GM21381 (cell line): ENCODE measurements around the gene FAM171A1.
"Not testable (repeated sequence)": the region's sequence is repeated elsewhere in the genome, so short reads cannot be mapped to it uniquely, and the experiment has no call there.

ENCODE experiments used
- ATAC-seq: cut with Tn5 transposase; IDR thresholded peaks from one replicate; pipeline ENCODE4 v1.9.1; 2021; ENCODE audit warnings: mild to moderate bottlenecking, moderate library complexity; ENCODE audit not compliant: unreplicated experiment

FAM171A1 gene

DNA sequence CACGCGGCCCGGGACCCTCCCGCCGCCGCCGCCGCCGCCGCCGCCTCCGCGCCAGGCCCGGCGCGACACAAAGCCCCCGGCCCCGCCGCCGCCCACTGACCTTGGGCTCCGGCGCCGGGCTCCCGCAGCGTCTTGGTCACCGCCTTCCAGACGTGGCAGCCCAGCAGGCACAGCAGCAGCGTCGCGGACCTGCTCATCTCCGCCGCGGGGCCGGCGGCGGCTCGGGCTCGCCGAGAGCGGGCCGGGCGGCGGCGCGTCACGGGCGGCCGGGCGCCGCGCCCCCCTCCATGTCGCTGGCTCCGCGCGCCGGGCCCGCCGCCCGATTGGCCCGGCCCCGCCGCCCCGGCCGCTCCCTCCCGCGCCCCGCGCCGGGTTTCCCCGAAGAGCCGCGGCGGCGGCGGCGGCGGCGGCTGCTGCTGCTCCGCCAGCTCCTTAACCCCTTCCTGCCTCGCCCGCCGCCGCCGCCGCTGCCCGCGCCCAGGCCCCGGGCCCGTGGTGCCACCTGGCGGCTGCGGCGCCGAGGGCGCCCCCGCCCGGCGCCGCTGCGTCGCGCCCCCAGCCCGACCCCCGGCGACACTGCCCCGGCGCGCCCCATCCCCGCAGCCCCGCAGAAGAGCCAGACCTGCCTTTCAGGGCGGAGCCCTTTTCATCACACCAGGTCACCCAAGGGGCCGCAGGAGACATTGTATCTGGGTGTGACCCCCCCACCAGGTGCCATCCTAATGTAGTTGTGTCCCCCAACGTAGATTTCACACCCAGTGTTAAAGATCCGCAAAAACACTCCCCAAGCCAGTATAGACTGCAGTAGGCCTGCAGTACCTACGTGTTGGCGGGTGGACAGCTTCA, at the start of gene FAM171A1:
FAM171A1 (minus strand) TSS at position 434 of the 846 bp plus-strand sequence; CDS start at position 197, 237 bp downstream.
- ATAC-seq: peak; percentile 54

DNA sequence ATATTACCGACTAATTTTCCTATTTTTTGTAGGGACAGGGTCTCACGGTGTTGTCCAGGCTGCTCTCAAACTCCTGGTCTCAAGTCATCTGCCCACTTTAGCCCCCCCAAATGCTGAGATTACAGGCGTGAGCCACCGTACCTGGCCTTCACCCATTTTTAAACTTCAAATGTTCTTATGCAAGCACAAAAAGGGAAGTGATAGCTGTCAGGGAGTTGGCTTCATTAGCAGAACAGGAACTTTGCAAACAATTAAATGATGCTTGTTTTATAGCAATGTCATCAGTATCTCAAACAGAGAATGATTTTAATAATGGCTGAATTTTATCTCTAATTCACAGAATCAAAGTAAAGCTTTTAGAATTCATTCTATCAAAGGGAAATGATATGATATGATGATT, 49.8 kb upstream of the FAM171A1 start:
- ATAC-seq: no peak

DNA sequence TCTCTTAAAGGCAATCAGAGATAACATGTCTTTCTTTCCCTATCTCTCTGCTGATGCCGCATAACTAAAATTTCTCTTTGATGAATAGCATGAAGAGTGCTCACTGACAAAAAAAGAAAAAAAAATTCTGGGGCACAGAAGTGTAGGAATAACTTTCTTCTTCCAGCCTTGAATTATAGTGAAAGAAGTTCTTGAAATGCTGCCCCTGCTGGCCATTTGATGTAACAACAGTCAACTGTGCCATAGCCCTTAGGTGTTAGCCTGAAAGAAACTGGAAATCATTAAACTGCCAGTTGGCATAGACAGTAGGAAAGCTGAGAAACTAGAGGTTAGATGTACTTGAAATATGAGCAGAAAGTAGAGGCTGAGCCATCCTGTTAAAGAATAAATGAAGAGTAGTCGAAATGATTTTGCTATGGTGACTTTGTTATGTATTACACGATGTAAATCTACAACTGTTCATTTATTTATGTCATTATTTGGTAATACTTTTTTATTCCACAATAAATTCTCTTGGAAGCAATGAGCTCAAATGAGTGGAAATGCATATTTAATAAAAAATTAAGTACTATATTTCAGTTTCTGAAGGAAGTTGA, 48.3 kb upstream of the FAM171A1 start:
- peak; percentile 55 for ATAC-seq

DNA sequence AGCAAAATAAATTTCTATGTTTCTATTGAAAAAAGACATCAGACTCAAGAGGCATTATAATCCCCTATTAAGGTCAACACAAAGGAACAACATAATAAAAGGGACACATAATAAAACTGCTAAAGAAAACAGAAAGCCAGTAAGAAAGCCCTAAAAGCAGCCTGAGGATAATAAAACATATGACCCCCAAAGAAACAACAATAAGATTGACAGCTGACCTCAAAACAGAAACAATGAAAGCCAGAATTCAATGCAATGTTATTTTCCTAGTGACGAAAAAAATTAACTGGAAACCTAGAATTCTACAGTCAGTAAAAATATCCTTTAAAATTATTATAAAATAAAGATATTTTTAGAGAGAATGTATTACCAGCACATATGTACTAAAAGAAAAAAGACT, 44.9 kb upstream of the FAM171A1 start:
- no peak for ATAC-seq

DNA sequence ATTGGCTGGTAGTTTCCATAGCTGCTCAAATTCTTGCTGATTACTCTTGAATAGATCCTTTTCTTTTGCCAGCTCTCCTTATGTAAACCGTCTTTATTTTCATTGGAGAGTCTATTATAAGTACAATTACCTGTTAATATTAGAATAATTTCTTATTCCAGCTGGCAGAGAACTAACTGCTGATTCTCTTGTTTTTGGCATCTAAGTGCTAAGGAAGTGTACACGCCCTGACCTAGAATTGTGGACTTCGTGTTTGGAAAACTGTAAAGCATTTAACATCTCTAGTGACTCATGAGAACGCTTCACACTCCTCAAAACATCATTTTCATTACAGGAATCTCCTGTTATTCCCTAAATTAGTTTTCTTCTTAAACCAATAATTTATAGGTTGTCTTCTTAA, 39.9 kb upstream of the FAM171A1 start:
- no peak for ATAC-seq

DNA sequence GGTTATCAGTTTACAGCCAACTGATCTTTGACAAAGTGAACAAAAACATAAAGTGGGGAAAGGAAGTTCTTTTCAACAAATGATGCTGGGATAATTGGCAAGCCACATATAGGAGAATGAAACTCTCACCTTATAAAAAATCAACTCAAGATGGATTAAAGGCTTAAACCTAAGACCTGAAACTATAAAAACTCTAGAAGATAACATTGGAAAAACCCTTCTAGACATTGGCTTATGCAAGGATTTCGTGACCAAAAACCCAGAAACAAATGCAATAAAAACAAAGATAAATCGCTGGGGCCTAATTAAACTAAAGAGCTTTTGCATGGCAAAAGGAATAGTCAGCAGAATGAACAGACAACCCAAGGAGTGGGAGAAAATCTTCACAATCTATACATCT, 38.3 kb upstream of the FAM171A1 start:
- not testable (repeated sequence) for ATAC-seq

GRCh38 chr10:15408557-15408956, 37.5 kb upstream of the FAM171A1 start:
- ATAC-seq: no peak

DNA sequence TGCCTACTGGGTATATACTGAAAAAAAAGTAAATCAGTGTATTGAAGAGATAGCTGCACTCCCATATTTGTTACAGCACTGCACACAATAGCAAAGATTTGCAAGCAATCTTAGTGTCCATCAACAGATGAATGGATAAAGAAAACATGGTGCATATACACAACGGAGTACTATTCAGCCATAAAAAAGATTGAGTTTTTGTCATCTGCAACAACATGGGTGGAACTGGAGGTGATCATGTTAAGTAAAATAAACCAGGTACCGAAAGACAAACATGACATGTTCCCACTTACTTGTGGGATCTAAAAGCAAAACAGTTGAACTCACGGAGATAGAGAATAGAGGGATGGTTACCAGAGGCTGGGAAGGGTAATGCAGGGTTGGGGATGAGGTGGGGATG, 34.2 kb upstream of the FAM171A1 start:
- no peak for ATAC-seq

DNA sequence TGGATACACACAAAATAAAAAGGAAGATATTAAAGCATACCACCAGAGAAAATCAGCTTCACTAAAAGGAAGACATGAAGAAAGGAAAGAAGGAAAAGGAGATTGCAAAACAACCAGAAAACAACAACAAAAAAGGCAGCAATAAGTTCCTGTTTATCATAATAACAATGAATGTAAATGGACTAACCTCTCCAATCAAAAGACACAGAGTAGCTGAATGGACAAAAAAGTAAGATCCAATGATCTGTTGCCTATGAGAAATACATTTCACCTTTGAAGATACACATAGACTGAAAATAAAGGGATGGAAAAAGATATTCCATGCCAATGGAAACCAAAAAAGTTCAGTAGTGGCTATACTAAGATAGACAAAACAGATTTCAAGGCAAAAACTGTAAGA, 30.3 kb upstream of the FAM171A1 start:
- no peak for ATAC-seq

- not testable (repeated sequence) for ATAC-seq
Measured at GRCh38 chr10:15400461-15400860, 29.4 kb upstream of the FAM171A1 start.

DNA sequence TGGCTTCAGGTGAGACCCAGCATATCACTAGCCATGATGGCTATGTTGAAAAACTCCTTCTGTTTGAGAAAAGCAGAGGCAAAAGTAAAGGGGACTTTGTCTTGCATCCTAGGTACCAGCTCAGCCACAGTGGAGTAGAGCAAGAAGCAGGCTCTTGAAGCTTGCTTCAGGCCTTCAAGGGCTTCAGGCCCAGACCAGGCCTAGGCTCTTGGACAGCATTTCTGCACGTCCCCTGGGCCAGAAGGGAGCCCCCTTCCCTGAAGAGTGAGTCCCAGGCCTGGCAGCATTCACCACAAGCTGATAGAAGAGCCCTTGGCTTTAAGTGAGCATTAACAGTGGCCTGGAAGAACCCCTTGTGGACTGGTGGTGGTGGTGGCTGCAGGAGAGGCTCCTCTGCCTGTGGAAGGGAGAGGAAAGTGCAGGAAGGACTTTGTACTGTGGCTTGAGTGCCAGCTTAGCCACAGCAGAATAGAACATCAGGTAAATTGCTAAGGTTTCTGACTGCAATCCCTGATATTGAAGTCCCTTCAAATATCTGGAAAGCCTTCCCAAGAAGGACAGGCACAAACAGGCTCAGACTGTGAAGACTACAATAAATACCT, 28.1 kb upstream of the FAM171A1 start:
- no peak for ATAC-seq

GRCh38 chr10:15395935-15396334, 24.8 kb upstream of the FAM171A1 start:
- no peak for ATAC-seq

DNA sequence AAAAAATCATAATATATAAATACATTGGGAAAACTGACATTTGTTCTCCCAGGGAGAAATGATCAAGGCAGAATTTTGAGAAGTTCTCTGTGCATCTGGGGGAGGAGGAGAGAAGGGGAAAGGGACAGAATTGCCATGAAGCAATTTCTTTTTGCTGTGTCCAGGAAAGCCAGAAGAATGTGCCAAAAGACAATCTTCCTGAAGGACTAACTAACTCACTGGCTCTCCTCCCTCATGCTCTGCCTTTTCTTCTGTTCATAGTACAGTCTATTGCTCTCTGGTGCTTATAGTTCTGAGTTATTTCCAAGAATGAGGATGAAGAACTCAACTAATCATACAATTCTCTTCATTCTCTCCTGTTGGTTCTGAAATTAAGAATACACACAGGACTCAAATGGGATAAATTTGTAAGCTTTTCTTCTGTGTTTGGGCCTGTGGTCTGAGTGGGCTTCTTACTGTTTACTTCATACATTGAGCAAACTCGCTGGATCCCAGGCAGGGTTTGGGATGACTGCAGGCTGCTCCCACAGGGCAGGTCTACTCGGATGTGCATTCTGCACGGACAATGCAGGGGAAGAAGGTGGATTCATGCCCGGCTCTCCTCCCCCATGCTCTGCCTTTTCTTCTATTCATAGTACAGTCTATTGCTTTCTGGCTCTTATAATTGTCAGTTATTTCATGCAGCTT, 22.2 kb upstream of the FAM171A1 start:
- ATAC-seq: no peak

DNA sequence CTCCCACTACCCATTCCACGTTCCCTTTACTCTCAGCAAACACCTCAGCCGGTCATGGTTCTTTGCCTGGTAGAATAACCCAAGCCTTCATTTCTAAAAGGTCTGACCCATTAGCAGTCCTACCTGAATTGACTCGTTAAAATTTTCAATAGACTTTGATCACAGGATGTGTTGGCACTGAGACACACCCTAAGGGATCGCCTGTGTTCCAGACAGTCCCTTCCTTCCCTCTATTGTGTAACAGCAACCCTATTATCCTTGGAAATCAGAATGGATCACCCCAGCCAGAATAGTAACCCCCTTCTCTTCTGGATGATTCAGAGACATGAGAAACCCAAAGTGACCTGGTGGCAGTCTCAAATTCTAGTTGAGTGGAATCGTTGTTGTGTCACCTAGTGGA, 20.4 kb upstream of the FAM171A1 start:
- ATAC-seq: no peak

DNA sequence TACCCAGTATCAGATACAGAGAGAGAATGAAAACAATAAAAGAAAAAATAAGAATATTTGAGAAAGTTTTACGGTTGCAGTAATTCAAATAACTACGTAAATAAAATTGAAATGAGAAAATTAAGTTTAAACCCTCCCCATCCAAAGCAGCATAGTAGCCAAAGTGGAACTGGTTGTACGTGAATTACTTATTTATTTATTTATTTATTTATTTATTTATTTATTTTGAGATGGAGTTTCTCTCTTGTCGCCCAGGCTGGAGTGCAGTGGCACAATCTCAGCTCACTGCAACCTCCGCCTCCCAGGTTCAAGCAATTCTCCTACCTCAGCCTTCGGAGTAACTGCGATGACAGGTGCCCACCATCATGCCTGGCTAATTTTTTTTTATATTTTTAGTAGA, 17.1 kb upstream of the FAM171A1 start:
- ATAC-seq: not testable (repeated sequence)

DNA sequence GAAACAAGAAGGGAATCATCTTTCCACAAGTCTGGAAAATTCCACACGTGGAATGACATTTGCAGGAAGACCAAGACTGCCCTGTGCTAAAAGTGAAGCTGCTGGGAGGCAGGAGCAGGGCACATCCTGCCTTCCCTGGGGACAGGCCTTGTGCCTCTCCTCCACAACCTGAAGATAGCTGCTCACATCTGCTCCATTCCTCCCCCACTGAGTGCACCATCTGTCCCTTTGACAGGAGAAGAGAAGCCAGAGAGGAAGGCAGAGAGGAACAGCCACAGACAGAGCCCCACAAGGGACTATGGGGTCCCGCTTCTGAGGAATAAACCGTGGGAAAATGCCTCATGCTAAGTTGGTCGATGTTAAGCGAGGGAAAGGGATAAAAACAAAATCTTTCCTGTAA, 15.9 kb upstream of the FAM171A1 start:
- ATAC-seq: no peak

- no peak for ATAC-seq
Measured at GRCh38 chr10:15385552-15386455, 14.7 kb upstream of the FAM171A1 start.

GRCh38 chr10:15381420-15381819, 10.3 kb upstream of the FAM171A1 start:
- ATAC-seq: no peak

GRCh38 chr10:15379078-15379477, 8.0 kb upstream of the FAM171A1 start:
- no peak for ATAC-seq

- ATAC-seq: no peak
Measured at GRCh38 chr10:15378569-15378968, 7.5 kb upstream of the FAM171A1 start.
